Measurements from ENCODE around the gene CYP21A2.

The CYP21A2 gene

GRCh38 chr6:32073613-32074012, 35.4 kb downstream of the CYP21A2 start:
- no peak overlapping the region for H3K4me3 ChIP-seq (replicated peaks; ENCODE audit: low read depth, low read length)
- TF ChIP-seq CTCF (IDR thresholded peaks at IDR 0.05; ENCODE audit: low read length, missing control alignments), result no peak
- DNase-seq (ENCODE audit: low read depth), result no peak

- H3K4me3 ChIP-seq (replicated peaks; ENCODE audit: low read depth, low read length), result no peak overlapping the region
- no peak for TF ChIP-seq CTCF (IDR thresholded peaks at IDR 0.05; ENCODE audit: low read length, missing control alignments)
- DNase-seq (ENCODE audit: low read depth), result no peak
These were observed 36.8 kb downstream of the CYP21A2 start for GRCh38 chr6:32074996-32075532.

GRCh38 chr6:32075781-32076180, 37.6 kb downstream of the CYP21A2 start:
- H3K4me3 ChIP-seq (replicated peaks; ENCODE audit: low read depth, low read length), result no peak overlapping the region
- no peak for TF ChIP-seq CTCF (IDR thresholded peaks at IDR 0.05; ENCODE audit: low read length, missing control alignments)
- no peak for DNase-seq (ENCODE audit: low read depth)

- DNase-seq (ENCODE audit: low read depth), result peak; percentile 91
- TF ChIP-seq CTCF (IDR thresholded peaks at IDR 0.05; ENCODE audit: low read length, missing control alignments), result no peak
- H3K4me3 ChIP-seq (replicated peaks; ENCODE audit: low read depth, low read length), result no peak overlapping the region
These were observed 38.1 kb downstream of the CYP21A2 start for GRCh38 chr6:32076321-32076809.

GRCh38 chr6:32079566-32080290, 41.5 kb downstream of the CYP21A2 start:
- no peak for TF ChIP-seq CTCF (IDR thresholded peaks at IDR 0.05; ENCODE audit: low read length, missing control alignments)
- no peak for DNase-seq (ENCODE audit: low read depth)

GRCh38 chr6:32081168-32081990, 43.2 kb downstream of the CYP21A2 start:
- DNase-seq (ENCODE audit: low read depth), result peak; percentile 91
- TF ChIP-seq CTCF (IDR thresholded peaks at IDR 0.05; ENCODE audit: low read length, missing control alignments), result no peak
- no peak overlapping the region for H3K4me3 ChIP-seq (replicated peaks; ENCODE audit: low read depth, low read length)

More at GRCh38 chr6:32079566-32080290, 41.5 kb downstream of the CYP21A2 start:
- no peak overlapping the region for H3K4me3 ChIP-seq (replicated peaks; ENCODE audit: low read depth, low read length)

Measured in fibroblast of pulmonary artery (primary cell).